ENCODE measurements around the gene ADAMTS7. TPM values are rescaled to one million over a fixed set of nuclear protein-coding genes. Genes with fewer than 3 reads are reported as not detected.

ADAMTS7 gene
- total and polyA plus RNA-seq, 2 of the 8 experiments (the other 6 are each of a cell fraction or from before 2014, with no cell fraction given): 27.9 to 45.2 TPM

GRCh38 chr15:78853500-78853899 lies 42.2 kb upstream of the ADAMTS7 start:
- no peak overlapping the region for H3K27ac ChIP-seq (ENCODE audit: low read depth, low read length)
- no peaks in the 10 kb centered on the region for H3K79me1 ChIP-seq (ENCODE audit: low read depth, low read length)
- DNase-seq (ENCODE audit: low read depth in 1 of 2, low spot score in 2 of 2) (no peak), FAIRE-seq (no peak)
- no peaks in the 10 kb centered on the region for H4K20me1 ChIP-seq (replicated peaks in 1 of 2; ENCODE audit: control insufficient read depth in 1 of 2, insufficient read depth in 2 of 2, low read length in 2 of 2)
- no peak overlapping the region for H3K14ac ChIP-seq (ENCODE audit: insufficient read length)
- H4K91ac ChIP-seq (replicated peaks; ENCODE audit: insufficient read length, low read length): no peak overlapping the region
- H3K79me2 ChIP-seq (ENCODE audit: control insufficient read depth in 1 of 2, insufficient read depth in 2 of 2, low read length in 2 of 2): no peaks in the 10 kb centered on the region
- WGBS, 2 experiments (ENCODE audit: extremely low coverage in 1 of 2, insufficient coverage in 1 of 2, insufficient read length in 1 of 2, insufficient replicate concordance in 2 of 2, low coverage in 1 of 2, low lambda C conversion rate in 2 of 2, missing lambda C conversion rate in 1 of 2): 89% methylated on average over 6 of the region's 6 CpGs; no CpG with 5 or more reads in 1 of the 2 experiments
- no peak overlapping the region for H3K56ac ChIP-seq (replicated peaks; ENCODE audit: insufficient read length, low read depth, low read length)
- peaks cover 3 to 8% (median 5%) of the 10 kb centered on the region in 4 experiments; a peak in 6 of 7 replicates for H3K4me1 ChIP-seq (replicated peaks in 1 of 4; ENCODE audit: control insufficient read depth in 3 of 4, insufficient read depth in 4 of 4, low read length in 3 of 4)
- no peak overlapping the region for H3K18ac ChIP-seq (ENCODE audit: extremely low read depth, low read length)
- ChIA-PET CTCF (ENCODE audit: partially characterized antibody) (interaction anchor here (0.6 to 0.9 kb wide), 2 partner anchors 19 to 97 kb away, joined by 3 read pairs; no protein-coding TSS in a partner anchor), POLR2A (ENCODE audit: partially characterized antibody) (interaction anchor here (2.1 kb wide), 1 partner anchor 20 kb away, joined by 8 read pairs; the partner anchor contains the start of gene MORF4L1)
- no peak overlapping the region for H3K4me3 ChIP-seq (ENCODE audit: extremely low read depth in 1 of 4, insufficient read depth in 2 of 4, low read depth in 3 of 4, low read length in 4 of 4)
- peak overlapping the region; percentile 69 for H3K4ac ChIP-seq (replicated peaks; ENCODE audit: insufficient read length, low read depth, low read length)
- H3K23ac ChIP-seq (ENCODE audit: insufficient read length): no peak overlapping the region
- H3K4me2 ChIP-seq (ENCODE audit: insufficient read depth in 1 of 2, low read depth in 2 of 2, low read length in 2 of 2): no peak overlapping the region
- H2BK15ac ChIP-seq (ENCODE audit: low read length): no peak overlapping the region
- no peak overlapping the region for H3K9ac ChIP-seq (replicated peaks in 1 of 4; ENCODE audit: extremely low read depth in 1 of 4, low read depth in 3 of 4, low read length in 3 of 4)
- H2BK20ac ChIP-seq (ENCODE audit: low read length): 0 out of 2 replicates have a peak overlapping the region, but pooled peaks have one; percentile 6
- H2AK5ac ChIP-seq (ENCODE audit: low read depth, low read length): no peak overlapping the region
- TF ChIP-seq POU5F1 (IDR thresholded peaks at IDR 0.05; ENCODE audit: low read depth, low read length): no peak
- no peak for TF ChIP-seq YY1 (IDR thresholded peaks at IDR 0.05; ENCODE audit: low read depth, low read length)
- TF ChIP-seq NRF1 (IDR thresholded peaks at IDR 0.05; ENCODE audit: low read depth, low read length): no peak
- TF ChIP-seq RNF2 (IDR thresholded peaks at IDR 0.05; ENCODE audit: borderline replicate concordance, low read depth, low read length, missing control alignments, poor library complexity, severe bottlenecking): no peak
- no peak for TF ChIP-seq HDAC6 (IDR thresholded peaks at IDR 0.05; ENCODE audit: low read depth, low read length)
- TF ChIP-seq POLR2A (IDR thresholded peaks at IDR 0.05; ENCODE audit: control extremely low read depth in 1 of 2, low read depth in 2 of 2, low read length in 2 of 2): no peak
- no peak for TF ChIP-seq HDAC2 (IDR thresholded peaks at IDR 0.05; ENCODE audit: borderline replicate concordance in 1 of 2, low read depth in 2 of 2, low read length in 2 of 2)
- no peak for TF ChIP-seq RAD21 (IDR thresholded peaks at IDR 0.05 in 1 of 2, conservative IDR thresholded peaks at IDR 0.05 in 1 of 2; ENCODE audit: low read depth in 2 of 2, low read length in 2 of 2)
- no peak for TF ChIP-seq BRCA1 (IDR thresholded peaks at IDR 0.05; ENCODE audit: low read depth, low read length)
- no peak for TF ChIP-seq KDM5A (IDR thresholded peaks at IDR 0.05; ENCODE audit: low read length)
- TF ChIP-seq TEAD4 (IDR thresholded peaks at IDR 0.05; ENCODE audit: low read depth, low read length): no peak
- TF ChIP-seq TAF7 (optimal IDR thresholded peaks at IDR 0.05; ENCODE audit: borderline replicate concordance, low read depth, low read length): no peak
- TF ChIP-seq CBX5 (IDR thresholded peaks at IDR 0.05; ENCODE audit: low read depth, low read length): no peak
- H3K27me3 ChIP-seq (replicated peaks in 1 of 4; ENCODE audit: control insufficient read depth in 3 of 4, extremely low read depth in 1 of 4, insufficient read depth in 3 of 4, low read length in 3 of 4): no peaks in the 10 kb centered on the region
- no peaks in the 10 kb centered on the region for H3K36me3 ChIP-seq (ENCODE audit: control insufficient read depth in 2 of 4, insufficient read depth in 4 of 4, low read length in 3 of 4)
- no peak overlapping the region for H2AFZ ChIP-seq (ENCODE audit: low read length)
- H2BK12ac ChIP-seq (ENCODE audit: low read depth, low read length): peak overlapping the region; percentile 29; the same call in 1 of the 2 replicates
- H2BK120ac ChIP-seq (replicated peaks; ENCODE audit: low read depth, low read length): no peak overlapping the region
- H2BK5ac ChIP-seq (ENCODE audit: low read depth, low read length): no peak overlapping the region
- no peaks in the 10 kb centered on the region for H3K23me2 ChIP-seq (ENCODE audit: low read depth, low read length)
- no peak overlapping the region for H4K8ac ChIP-seq (ENCODE audit: extremely low read depth, insufficient read depth, low read length)
- H4K5ac ChIP-seq (ENCODE audit: insufficient read length, low read depth, low read length): no peak overlapping the region
- H3K9me3 ChIP-seq (ENCODE audit: insufficient read depth in 2 of 2, low read depth in 1 of 2, low read length in 1 of 2): no peaks in the 10 kb centered on the region

Measured in H1 (cell line).